Stimulated activated CD8-positive, alpha-beta memory T cell treated with anti-CD3 and anti-CD28 coated beads, Interleukin-12 subunit alpha, Interleukin-12 subunit beta, amount 100 ng/mL, for 4 hours (primary cell): ENCODE results near the gene CPSF4.

Source experiments
- DNase-seq: peaks from one replicate; pipeline ENCODE4 v3.0.0-alpha.2; 2020; ENCODE audit warnings: low read depth

CPSF4 gene

DNA sequence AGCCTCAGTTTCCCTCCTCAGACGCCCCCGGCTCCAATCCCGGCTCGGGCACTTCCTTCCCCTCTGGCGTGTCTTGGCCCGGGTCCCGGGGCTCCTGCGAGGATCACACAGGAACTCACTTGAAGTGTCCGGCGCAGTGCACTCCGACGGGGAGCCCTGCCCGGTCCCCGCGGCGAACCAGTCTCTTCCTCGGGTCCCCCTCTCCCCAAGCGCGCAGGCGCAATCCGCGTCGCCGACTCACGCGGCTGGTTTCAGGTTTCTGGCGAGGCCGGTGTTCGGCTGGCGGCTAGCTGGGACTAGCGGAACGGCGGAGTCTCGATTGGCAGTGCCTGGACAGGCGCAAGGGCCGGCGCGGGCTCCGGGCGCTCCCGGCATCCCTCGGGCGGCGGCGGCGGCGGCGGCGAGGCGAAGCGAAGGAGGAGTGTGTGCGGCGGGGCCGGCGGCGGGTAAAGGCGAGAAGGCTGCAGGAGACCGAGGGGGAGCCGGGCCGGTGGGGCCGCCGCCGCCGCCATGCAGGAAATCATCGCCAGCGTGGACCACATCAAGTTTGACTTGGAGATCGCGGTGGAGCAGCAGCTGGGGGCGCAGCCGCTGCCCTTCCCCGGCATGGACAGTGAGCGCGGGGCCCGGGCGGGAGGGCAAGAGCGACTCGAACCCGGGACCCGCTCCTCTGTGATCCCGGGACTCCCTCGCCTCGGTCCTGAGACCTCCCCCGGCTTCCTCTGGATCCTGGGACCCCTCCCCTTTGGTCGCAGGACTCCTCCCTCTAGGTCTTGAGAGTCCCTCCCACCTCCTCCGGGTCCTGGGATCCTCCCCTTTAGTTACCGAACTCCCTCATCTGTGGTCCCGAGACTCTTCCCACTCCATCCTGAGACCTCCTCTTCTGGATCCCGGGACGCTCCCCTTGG lies at the start of gene CPSF4, which contains the start of gene PTCD1:
TSS of gene CPSF4 (plus strand) at position 371 of the 908 bp plus-strand sequence. CDS start at position 511, 140 bp downstream.
TSS of gene PTCD1 (minus strand) at position 226 of the 908 bp plus-strand sequence. CDS start 3,556 bp downstream, outside the sequence.
- peak; percentile 82 for DNase-seq

DNA sequence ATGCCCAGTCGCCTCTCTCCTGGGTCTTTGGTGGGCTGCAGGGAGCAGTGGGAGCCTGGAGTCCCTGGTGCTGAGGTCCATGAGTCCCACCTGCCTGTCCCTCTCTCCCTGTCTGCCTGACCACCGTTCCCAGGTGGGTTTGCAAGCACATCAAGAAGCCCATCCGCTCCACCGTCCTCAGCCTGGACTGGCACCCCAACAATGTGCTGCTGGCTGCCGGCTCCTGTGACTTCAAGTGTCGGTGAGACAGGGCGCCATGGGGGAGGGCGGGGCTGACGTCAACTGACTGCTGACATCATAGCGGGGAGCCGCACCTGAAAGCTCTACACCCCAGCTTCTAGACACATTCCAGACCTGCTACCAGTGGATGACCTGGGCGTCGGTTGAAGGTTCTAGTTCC lies 49.0 kb upstream of the CPSF4 start:
- DNase-seq = no peak

DNA sequence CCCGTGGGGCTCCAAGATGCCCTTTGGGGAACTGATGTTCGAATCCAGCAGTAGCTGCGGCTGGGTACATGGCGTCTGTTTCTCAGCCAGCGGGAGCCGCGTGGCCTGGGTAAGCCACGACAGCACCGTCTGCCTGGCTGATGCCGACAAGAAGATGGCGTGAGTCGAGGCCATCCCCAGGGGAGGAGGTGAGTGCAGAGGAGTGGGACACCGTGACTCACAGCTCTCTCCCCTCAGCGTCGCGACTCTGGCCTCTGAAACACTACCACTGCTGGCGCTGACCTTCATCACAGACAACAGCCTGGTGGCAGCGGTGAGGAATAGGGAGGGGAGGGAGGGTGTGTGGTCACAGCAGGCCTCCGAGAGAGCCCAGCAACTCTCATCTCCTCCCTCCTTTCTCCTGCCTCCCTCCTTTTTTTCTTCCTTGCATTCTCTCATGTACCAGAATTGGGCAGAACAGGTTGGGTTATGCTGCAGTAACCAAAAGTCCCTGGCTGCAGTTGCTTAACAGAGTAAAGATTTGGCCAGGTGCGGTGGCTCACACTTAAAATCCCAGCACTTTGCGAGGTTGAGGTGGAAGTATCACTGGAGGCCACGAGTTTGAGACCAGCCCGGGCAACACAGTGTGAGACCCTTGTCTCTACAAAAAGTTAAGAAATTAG lies 47.7 kb upstream of the CPSF4 start:
- no peak for DNase-seq

DNA sequence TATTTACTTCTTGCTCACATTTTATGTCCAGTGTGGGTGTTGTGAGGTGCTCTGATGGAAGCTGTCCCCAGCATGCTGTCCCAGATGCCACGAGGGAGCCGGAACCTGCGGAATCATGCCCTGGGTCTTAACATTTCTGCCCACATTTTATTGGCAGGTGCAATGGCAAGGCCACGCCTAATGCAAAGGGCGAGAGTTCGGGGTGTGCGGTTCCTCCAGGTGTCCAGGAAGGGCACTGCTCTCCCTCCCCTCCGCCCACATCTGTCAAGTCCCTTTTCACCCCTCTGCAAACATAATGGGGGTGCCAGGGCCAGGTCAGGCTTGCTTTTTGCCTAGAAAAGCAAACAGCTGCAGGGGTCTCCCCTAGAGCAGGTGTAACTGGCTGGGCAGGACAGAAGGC lies 46.7 kb upstream of the CPSF4 start:
- no peak for DNase-seq

DNA sequence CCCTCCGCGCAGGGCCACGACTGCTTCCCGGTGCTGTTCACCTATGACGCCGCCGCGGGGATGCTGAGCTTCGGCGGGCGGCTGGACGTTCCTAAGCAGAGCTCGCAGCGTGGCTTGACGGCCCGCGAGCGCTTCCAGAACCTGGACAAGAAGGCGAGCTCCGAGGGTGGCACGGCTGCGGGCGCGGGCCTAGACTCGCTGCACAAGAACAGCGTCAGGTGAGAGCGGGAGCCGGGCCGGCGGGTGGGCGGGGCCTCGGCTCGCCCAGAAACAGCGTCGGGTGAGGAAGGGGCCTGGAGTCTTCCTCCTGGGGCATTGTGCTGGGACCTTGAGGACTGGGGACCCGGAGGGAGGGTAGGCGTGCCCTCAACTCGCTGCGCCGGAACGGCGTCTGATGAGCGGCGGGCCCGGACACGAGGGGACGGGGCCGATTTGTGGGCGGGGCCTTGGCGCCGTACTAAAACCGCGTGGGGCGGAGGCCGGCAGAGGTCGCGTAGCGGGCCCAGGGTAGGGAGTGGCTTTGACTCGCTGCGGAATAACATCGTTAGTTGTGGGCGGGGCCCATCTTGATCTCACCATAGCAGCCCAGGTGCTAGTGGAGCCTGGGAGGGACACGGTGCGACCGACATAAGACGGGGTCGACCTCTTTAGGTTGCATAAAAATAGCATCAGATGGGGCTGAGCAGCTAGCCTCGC lies 45.9 kb upstream of the CPSF4 start:
- peak; percentile 72 for DNase-seq

DNA sequence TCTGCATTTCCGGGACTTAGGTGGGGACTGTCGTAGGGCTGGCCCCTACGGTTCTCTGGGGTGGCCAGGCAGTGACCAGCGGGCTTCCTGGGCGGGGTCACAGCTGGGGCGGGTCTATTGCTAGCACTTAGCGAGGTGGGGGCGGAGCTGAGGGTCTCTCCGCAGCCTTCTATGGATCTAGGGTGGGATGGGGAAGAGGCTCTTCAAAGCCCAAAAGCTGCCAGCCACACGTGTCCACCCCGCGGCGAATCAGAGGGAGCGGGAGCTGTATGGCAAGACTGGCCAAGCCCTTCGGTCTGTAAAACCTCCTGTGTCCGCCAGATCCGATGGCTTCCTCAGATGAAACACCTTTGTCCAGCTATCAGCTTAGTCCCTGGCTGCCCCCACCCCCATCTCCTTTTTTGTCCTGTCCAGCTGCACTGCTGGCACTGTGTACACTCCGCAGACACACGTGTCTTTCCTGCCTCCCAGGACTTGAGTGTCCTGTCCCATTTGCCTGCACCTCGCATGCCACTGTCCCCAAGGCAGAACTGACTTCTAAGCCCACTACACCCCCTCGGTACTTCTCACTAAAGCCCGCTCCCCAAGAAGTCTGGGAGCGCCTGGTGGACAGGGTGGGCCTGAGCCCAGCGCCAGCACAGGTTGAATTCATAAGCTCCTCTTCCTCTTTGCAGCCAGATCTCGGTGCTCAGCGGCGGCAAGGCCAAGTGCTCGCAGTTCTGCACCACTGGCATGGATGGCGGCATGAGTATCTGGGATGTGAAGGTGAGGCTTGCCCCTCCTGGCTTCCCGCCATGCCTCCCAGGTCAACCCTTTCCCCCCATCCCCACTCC lies 45.2 kb upstream of the CPSF4 start:
- DNase-seq = no peak

DNA sequence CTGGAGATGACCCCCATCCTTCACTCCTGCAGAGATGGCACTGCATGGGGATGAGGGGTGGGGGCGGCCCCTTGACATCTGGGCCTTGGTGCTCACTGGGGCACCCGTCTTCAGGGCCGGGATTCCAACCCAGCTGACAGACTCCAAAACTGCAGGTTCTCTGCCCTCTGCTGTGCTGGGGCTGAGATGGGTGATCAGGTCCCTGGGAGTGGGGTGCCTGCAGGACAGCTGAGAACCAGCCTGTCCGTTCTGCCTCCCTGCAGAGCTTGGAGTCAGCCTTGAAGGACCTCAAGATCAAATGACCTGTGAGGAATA lies 44.6 kb upstream of the CPSF4 start:
- no peak for DNase-seq

DNA sequence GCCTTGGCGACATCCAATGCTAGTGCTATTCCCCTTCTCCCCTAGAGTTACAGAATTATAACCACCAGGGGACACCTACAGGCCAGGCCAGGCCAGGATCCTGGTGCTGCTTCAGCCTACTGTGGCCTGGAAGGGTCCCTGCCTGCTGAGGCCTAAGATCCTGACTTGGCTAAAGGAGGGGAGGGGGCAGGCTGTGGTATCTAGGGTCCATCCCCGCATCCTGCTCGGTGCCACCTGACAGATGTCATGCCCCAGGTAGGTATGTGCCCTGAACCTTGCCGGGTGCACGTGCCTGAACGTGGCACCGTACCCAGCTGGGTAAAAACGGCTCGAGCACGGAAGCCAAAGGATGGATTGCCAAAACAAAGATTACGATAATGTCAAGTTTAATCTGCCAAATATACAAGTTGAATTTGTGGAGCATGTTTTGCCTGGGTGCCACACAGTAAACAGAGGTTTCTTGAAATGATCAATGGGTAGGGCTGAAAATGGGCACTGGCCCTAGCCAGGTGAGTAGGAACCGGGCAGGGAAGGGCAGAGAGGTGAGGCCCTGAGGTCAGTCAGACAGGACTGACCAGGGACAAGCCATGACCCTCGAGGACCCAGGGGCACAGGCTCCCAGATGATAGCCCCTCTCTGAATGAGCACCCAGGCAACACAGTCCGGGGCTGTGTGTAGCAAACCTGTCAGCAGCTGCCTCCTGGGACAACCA lies 43.0 kb upstream of the CPSF4 start:
- DNase-seq = no peak

DNA sequence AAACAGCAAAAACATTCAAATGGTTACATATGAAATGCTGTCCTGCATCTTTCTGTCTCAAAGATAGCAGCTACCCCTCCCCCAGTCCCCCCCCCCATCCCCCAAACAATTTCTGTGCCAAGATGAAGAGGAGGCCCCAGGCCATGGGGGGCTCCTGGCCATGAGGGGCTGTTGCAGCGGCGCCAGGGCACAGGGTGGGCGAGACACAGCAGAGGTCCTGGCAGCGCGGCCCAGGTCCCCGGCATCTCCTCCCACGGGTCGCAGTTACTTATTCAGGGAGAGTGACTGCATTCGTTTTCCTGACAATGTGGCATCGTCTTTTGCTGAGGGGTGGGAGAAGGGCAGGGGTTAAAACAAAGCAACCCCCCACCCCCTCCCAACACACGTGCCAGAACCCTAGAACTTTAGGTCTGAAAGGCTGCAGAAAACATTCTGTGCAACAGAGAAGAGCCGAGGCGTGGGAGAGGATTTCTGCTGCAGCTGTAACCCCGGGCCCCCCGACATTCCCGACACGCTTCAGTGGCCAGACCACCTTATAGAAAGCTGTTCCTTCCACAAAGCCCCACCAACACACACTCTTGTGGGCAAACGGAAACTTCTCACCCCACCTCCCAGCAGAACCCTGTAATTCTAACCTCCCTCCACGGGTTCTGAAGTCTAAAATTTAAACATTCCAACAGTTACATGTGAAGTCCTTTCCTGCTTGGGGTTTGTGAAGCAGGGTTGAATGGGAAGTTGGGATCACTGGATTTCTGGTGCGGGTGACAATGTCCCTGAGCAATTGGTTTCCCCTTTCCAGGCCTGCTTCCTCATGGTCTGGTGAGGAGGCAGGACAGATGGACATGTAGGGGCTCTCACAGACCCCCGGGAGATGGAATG lies 42.1 kb upstream of the CPSF4 start:
- DNase-seq = no peak

DNA sequence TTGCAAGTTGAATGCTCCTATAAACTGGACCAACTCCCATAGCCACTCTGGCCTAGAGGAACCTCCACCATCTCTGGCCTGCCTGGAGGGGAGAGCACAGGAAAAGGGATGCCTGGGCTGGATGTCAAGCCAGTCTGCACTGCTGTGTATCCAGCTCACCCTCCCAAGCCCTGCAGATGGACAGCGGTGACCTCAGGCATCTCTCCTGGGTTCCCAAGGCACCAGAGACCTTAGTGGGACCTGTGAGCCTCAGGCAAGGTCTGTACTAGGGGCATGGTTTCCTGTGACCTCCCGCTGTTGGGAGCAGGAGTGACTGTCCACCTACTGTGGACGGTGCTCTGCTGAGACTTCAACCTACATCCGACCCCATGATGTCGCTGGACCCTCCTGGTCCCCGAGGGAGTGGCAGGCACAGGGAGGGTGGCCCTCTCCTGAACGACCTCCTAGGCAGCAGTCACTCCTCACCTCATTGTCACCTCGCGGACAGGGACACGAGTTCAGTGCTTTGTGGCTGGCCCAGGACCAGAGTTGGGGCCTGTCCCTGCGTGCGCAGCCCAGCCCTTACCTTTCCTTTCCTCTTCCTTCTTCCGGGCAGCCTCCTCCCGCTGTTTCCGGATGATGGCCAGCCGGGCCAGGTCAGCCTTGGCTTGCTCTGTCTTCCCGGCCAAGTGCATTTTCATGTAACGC lies 41.3 kb upstream of the CPSF4 start:
- DNase-seq = no peak

DNA sequence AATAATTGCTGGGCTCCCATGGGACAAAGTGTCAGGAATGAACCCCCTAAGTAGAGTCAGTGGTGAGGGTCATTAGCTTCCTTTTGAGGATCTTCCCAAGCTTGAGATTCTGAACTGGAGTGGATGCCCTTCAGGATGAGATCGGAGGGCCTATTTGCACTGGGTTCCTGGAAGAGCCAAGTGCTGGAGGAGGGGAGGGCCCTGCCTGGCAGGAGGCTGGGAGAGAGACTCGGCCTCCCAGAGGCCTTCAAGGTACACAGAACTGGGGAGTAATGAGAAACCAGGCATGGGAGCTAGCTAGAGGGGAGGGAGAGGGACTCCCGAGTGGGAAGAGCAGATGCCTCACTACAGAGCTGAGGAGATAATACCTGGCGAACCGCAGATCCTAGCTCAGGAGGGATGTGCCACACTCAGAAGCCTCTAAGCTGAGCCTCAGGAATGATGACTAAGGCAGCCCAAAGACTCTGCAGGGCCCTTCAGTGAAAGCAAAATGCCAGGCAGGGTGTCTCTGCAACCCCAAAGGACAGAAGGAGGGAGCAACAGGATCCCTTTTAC lies 39.8 kb upstream of the CPSF4 start:
- DNase-seq = no peak

DNA sequence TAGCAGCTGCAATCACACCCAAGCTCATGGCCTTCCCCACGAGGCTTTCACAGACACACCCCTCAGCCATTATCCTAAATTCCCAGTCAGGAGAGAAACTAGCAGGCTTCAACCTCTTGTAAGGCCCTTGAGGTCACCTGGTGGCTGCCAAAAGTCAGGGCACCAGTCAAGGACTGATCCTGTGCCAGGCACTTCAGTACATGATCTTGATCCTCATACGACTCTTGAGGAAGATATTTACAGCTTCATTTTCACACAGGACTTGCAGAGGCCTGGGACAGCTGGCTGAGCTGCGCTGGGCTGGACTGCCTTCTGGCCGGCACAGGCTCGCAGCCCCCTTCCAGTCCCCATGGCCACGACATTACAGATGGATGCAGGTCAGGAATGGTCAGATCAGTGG lies 39.1 kb upstream of the CPSF4 start:
- no peak for DNase-seq

DNA sequence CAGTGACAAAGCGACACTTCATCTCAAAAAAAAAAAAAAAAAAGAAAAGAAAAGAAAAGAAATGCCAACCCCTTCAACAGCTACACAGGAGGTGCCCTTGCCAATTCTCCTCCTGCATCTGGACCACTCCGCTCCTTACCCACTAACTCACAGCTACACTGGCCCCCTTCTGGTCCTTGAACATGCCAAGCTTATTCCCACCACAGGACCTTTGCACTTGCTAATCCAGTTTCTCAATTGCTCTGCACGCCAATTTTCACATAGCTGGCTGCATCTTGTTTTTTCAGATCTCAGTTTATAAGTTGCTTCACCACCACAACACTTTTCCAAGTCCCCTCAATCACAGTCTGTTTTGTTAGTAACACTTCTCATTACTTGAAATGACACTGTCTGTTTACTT lies 35.9 kb upstream of the CPSF4 start:
- DNase-seq = no peak

DNA sequence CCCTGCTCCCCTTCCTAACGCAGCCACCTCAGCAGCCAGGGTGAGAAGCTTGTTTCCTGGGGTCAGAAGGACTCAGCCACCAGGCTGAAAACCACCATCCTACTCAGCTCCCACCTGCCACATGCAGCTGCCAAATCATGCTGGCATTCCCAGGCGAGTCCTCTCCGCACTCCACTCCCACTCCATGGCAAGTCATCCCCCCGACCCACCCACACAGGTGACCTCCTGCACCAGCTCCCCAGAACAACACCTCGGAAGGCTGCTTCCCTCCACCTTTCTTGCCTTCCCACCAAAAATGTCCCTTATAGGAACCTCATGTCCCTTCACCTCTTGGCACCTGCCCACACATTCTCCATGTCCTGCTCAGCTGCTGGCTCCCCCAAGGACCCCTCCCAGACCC lies 35.0 kb upstream of the CPSF4 start:
- DNase-seq = no peak

DNA sequence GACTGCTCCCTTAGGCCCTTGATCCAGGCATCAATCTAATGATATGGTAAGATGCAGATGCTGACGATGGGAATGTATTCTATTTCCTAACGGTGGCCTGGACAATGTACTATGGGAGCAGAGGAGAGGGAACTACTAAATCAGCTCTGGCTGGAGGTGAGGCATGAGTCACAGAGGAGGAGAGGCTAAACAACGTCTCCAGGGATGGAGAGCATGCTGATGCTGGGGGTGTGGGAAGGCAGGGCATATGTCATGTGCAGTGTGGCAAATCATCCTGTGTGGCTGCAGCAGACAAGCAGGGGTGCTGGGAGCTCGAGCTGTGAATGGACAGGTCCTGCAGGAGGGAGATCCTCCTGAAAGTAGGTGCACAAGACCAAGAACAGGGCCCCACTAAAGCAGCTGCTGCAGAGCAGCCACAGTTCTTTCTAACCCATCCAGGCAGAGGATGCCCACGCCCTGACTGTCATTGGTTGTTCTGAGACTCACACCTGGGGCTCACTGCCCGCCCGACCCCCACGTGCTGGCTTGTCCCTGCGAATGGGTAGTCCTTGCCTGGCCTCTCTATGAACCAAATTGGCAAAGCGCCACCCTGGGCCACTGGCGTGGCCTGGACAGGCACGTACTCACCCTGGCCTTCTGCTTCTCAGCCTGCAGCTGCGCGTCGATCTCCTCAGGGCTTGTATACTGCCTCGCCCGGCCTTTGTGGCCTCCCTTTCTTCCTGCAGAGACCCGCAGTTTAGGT lies 34.3 kb upstream of the CPSF4 start:
- no peak for DNase-seq

DNA sequence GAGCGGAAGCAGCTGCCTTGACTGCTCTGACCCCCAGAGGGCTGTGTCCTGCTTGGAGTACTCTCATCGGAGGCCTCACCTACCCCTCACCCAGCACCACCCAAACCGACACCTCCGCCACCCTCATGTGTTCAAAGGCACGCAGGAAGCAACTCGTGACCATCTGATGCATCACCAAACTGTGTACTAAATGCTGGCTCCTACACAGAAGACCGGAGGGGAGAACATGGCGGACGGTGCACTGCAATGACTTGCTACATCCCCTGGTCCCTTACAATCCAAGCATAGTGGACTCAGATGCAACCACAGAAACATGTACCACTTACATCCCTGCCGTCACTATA lies 33.8 kb upstream of the CPSF4 start:
- DNase-seq = no peak

DNA sequence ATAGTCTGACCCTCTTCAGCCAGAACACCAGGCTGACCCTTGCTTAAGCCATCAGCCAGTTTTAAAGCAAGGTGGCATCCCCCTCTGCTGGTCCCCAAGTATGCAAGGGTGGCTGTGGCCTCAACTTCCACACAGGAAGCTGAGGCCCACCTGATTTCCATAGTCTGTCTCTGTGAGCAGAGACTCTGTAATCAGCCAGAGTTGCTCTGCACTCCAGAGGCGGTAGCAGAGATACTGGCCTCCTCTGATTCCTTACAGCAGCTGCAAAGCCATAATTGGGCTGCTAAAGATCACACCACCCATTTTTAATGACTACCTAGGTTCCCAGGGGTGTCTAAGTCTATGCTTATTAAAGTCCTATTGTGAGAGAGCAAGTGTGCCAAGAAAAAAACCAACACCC lies 32.2 kb upstream of the CPSF4 start:
- DNase-seq = no peak

DNA sequence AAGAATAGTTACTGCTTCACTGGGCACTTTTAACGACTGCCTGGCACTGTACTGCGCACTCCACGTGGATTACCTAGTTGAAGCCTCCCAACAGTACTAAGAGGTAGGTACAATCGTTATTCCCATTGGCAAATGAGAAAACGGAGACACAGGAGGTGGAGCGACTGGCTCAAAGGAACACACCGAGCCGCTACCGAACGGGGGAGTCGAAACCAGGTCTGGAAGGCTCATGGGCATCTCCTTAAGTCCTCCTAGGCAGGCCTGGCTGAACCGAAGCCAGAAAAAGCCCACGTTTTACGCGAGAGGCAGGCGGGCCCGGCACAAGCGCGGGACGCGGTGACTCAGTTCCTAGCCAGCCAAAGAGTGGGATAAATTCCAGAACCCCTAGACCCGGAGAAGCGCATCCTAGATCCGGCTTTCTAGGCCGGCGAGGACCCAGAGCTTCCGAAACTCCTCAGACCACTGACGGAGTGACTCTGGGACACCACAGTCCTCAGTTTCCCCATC lies 30.8 kb upstream of the CPSF4 start:
- DNase-seq = peak; percentile 22
